Peyer's patch (tissue), 4 donors: ENCODE data around the gene APOBEC4.

ENCODE experiments used
- POLR2A ChIP-seq, 2 donors: fragments of 450-650 bp; IDR thresholded peaks; one replicate each; pipeline ENCODE4 v1.5.1; 2017; ENCODE audit warnings: antibody characterized with exemption in 2 of 2, mild to moderate bottlenecking in 2 of 2, moderate library complexity in 2 of 2
- TF ChIP-seq, protein P1 (sequence below), 6 experiments: fragments of 450-650 bp in 4 of 6; fragments of 200-600 bp in 2 of 6; sonication (generic) in 1 of 6; IDR thresholded peaks; one replicate each; pipeline ENCODE4 v1.5.1; 2017 to 2019; ENCODE audit warnings: antibody characterized with exemption in 6 of 6, mild to moderate bottlenecking in 3 of 6, moderate library complexity in 1 of 6

DNA sequence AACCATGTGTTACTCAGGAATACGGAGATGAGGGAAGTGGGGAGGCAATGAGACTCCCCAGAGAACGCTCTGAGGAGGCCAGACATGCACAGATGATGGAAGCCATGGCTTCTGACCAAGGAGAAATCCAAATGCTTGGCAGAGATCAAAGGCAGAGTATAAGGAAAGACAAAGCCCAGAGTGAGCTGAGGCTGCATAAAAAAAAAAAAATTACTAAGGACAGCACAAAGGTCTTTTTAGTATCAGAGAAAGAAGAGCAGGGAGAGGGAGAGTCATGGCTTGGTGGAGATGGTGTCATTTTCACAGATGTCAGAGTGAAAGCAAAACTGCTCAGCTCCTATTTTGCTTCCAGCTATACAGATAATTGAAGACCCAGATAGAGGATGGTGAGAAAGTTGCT is 54.7 kb downstream of the APOBEC4 start:
- TF ChIP-seq, protein P1, sequence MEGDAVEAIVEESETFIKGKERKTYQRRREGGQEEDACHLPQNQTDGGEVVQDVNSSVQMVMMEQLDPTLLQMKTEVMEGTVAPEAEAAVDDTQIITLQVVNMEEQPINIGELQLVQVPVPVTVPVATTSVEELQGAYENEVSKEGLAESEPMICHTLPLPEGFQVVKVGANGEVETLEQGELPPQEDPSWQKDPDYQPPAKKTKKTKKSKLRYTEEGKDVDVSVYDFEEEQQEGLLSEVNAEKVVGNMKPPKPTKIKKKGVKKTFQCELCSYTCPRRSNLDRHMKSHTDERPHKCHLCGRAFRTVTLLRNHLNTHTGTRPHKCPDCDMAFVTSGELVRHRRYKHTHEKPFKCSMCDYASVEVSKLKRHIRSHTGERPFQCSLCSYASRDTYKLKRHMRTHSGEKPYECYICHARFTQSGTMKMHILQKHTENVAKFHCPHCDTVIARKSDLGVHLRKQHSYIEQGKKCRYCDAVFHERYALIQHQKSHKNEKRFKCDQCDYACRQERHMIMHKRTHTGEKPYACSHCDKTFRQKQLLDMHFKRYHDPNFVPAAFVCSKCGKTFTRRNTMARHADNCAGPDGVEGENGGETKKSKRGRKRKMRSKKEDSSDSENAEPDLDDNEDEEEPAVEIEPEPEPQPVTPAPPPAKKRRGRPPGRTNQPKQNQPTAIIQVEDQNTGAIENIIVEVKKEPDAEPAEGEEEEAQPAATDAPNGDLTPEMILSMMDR (IDR thresholded peaks at IDR 0.05), result no peak
- no peak for TF ChIP-seq POLR2A (IDR thresholded peaks at IDR 0.05)
